Activated CD8-positive, alpha-beta memory T cell treated with anti-CD3 and anti-CD28 coated beads for 4 hours (primary cell): ENCODE measurements around the gene GPC3.

Experiments
- DNase-seq, 2 donors: peaks; one replicate each; pipeline ENCODE4 v3.0.0-alpha.2; 2020; ENCODE audit warnings: low read depth in 2 of 2

GPC3 gene

GRCh38 chrX:133968109-133968508 is 17.3 kb downstream of the GPC3 start:
- no peak for DNase-seq

- no peak for DNase-seq
These were observed 19.2 kb downstream of the GPC3 start for GRCh38 chrX:133966199-133966598.

GRCh38 chrX:133965321-133965720 is 20.1 kb downstream of the GPC3 start:
- DNase-seq, result no peak

- DNase-seq, result no peak
These were observed 24.3 kb downstream of the GPC3 start for GRCh38 chrX:133961046-133961445.

DNA sequence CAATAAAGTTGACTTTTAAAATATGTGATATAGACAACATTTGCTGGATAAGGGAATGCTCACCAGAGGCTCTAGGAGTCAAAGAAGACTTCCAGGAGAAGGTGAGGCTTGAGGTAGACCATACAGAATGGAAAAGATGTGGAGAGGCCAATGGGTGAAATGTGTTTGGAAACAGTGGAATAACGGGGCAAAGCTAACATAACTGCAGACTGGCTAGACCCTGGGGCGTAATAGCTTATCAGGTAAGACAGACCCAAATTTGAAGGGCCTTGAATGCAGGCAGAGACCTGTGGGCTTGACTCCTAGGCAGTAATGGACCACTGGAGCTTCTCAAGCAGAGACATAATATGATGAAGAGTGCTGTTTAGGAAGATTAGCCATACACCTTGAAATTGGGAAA is 25.4 kb downstream of the GPC3 start:
- no peak for DNase-seq

GRCh38 chrX:133958997-133959688 is 26.3 kb downstream of the GPC3 start:
- DNase-seq, result no peak

- no peak for DNase-seq
These were observed 28.6 kb downstream of the GPC3 start for GRCh38 chrX:133956570-133957340.

- DNase-seq, result no peak
These were observed 31.5 kb downstream of the GPC3 start for GRCh38 chrX:133953785-133954355.

- no peak for DNase-seq
These were observed 32.3 kb downstream of the GPC3 start for GRCh38 chrX:133953078-133953477.

DNA sequence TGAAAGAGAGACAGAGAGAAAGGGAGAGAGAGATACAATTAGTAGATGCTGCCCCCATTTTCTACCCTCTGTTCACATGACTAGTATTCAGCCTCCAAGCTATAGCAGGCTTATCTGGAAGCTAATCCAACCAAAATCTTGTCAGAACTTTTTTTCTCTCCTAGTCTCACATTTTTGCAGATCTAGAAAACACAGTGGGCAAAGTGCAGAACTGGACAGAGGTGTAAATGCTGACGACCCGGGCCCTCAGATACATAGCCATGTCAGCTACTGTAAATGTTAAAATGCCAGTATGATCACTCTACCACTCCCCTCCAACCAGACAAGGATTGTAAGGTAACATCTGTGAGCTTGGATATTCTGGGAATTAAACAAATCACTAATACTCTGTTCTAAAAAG is 34.3 kb downstream of the GPC3 start:
- no peak for DNase-seq

- DNase-seq, result no peak
These were observed 35.2 kb downstream of the GPC3 start for GRCh38 chrX:133950214-133950613.

GRCh38 chrX:133948895-133949294 is 36.5 kb downstream of the GPC3 start:
- DNase-seq, result no peak

- no peak for DNase-seq
These were observed 37.4 kb downstream of the GPC3 start for GRCh38 chrX:133947996-133948395.

DNA sequence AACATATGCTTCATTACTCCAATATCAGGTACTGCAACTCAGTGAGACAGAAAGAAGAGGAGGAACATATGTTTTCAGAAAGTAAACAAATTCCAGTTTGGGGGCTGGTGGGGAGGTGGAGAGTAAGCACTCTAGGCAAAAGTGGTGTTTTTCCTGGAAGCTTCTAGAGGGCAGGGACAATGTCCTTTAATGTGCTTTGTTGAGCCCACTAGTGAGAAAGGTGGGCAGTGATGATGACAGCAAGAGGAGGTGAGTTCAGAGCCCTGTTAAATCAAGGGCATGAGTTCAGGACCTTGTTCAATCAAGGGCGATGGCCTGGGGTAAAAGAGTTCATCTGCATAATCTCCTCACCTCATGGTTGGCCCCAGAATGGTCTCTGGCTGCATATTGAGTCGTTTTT is 38.4 kb downstream of the GPC3 start:
- no peak for DNase-seq

DNA sequence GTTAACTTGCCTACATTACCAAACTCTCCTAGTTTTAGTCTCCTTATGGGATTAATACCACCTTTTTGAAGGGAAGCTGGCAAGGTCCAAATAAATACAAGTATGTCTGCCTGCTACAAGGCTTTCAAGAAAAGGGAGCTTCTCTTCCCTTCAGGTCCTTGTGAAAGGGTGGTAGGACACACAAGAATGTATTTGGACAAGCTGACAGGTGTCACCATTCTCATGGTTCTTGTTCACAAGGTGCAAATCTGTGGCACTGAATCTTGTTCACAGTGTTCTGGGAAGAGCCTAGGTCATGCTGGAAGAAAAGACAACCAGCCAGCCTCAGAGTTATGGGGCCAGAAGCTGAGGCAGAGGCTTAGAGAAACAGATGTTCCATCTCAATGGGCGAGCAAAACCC is 41.9 kb downstream of the GPC3 start:
- no peak for DNase-seq

- no peak for DNase-seq
These were observed 45.6 kb downstream of the GPC3 start for GRCh38 chrX:133939655-133940302.

DNA sequence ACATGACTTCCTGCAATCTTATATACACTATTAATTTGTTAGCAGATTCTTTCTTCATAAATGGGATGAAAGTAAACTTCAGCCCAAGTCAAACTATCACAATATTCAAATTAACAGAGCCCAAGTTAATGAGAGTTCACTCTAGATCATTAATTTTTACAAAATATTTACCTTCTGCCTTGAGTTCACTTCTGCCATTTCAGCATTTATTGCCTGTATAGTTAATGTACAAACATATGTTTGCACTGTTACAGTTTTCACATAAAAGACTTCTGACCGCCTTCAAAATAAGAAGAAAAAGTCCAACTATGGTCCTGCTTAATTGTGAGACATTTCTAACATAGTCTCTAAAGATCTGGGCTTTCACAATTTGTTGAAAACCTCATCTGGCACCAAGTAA is 46.9 kb downstream of the GPC3 start:
- DNase-seq, result no peak

GRCh38 chrX:133937022-133937421 is 48.4 kb downstream of the GPC3 start:
- DNase-seq, result no peak

DNA sequence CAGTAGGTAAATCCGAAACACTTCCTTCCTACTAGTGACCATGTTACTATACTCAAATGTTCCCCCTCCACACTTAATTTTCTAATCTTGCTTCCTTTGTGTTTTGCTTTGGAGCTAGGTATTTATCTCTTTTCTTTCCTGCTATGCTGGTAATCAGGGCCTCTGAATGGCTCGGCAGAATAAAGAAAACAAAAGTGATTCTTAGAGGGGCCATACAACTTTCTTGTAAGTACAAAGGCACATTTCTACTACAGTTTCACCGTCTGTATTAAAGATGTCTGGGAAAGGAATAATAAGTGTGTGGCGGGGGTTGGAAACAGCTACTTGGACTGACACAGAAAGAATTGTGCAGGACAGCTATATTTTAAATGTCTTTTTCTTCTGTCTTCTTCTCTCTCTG is 50.3 kb downstream of the GPC3 start:
- DNase-seq, result no peak

GRCh38 chrX:133933316-133933715 is 52.1 kb downstream of the GPC3 start:
- no peak for DNase-seq

DNA sequence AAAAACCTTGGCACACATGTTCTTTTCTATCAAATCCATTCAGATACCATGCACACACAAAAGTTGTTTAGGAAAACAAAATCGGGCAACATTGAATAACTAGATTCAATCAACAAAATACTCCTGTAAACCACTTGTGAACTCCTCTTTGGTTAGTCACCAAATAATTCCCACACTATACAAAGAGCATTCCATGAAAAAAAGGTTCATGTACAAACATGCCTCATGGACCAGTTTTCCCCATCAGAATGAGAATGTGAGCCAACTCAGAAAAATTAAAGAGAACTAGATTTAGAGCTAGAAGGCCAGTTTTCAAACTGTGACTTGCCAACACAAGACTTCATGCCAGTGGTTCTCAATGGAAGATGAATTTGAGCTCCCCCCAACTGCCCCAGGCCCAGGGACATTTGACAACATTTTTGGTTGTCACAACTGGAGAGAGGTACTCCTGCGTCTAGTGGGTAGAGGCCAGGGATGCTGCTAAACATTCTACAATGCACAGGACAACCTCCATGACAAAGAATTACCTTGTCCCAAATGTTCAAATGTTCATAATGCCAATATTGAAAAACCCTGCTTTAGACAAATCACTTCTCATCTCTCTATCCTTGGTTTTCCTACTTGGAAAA is 55.4 kb downstream of the GPC3 start:
- DNase-seq, result no peak

- DNase-seq, result no peak
These were observed 57.0 kb downstream of the GPC3 start for GRCh38 chrX:133928365-133928764.
